GM12878 (cell line): ENCODE data around the gene TBRG4. TPM values are rescaled to one million over a fixed set of nuclear protein-coding genes. Genes with fewer than 3 reads are reported as not detected.

Experiments
- ATAC-seq: fragments of 200-7000 bp; cut with Tn5 transposase; 3 replicates; pipeline ENCODE4 v1.9.1; 2020; ENCODE audit warnings: mild to moderate bottlenecking, moderate library complexity
- BruUV-seq: library from RNA; stranded (reverse); fragments of 400-500 nt; replicated peaks from 2 replicates; lab custom pipeline; 2021; lab: Mats Ljungman, UMichigan
- CTCF ChIA-PET: fragments of 300-600 bp; sonication (Branson Sonifier 250); formaldehyde crosslinking; extraction: SDS; loops from one replicate; lab custom pipeline; 2021; ENCODE audit warnings: inconsistent platforms; lab: Yijun Ruan, JAX
- POLR2A ChIA-PET: fragments of 350-600 bp; formaldehyde crosslinking; extraction: SDS; loops from one replicate; lab custom pipeline; 2021; ENCODE audit warnings: inconsistent platforms; lab: Charles Lee
- RAD21 ChIA-PET: fragments of 300-600 bp; sonication (Branson Sonifier 250); formaldehyde crosslinking; loops from one replicate; lab custom pipeline; 2023; ENCODE audit warnings: antibody characterized with exemption; ENCODE audit not compliant: unreplicated experiment; lab: Charles Lee
- SMC1A ChIA-PET: fragments of 300-600 bp; sonication (Branson Sonifier 250); formaldehyde crosslinking; loops from one replicate; lab custom pipeline; 2023; ENCODE audit not compliant: unreplicated experiment, uncharacterized antibody; lab: Charles Lee
- DNase-seq: peaks from one replicate; pipeline ENCODE4 v3.0.0-alpha.2; 2011; ENCODE audit warnings: low read depth, low spot score
- FAIRE-seq: peaks from 3 replicates; lab custom pipeline; 2011; peaks lifted over from hg19 to GRCh38; lab: Jason Lieb, UNC
- H2AFZ ChIP-seq: 2 replicates; pipeline ENCODE4 v1.6.0; 2011; ENCODE audit warnings: low read depth, low read length, control low read depth; ENCODE audit not compliant: control insufficient read depth
- H3K27ac ChIP-seq: 2 replicates; pipeline ENCODE4 v1.5.1; 2011; ENCODE audit warnings: control low read depth; ENCODE audit not compliant: control insufficient read depth, insufficient read depth
- H3K27me3 ChIP-seq, 2 experiments: replicated peaks in 1 of 2; 2 replicates each; pipeline versions ENCODE4 v1.6.0 to v1.6.1; 2011; ENCODE audit warnings: low read length in 1 of 2; ENCODE audit not compliant: control insufficient read depth in 2 of 2, insufficient read depth in 2 of 2
- H3K36me3 ChIP-seq, 2 experiments: 2 replicates each; pipeline ENCODE4 v1.5.1; 2011; ENCODE audit warnings: low read length in 1 of 2; ENCODE audit not compliant: control insufficient read depth in 2 of 2, insufficient read depth in 2 of 2
- H3K4me1 ChIP-seq: 2 replicates; pipeline ENCODE4 v1.6.1; 2011; ENCODE audit warnings: mild to moderate bottlenecking, low read length, moderate library complexity, mixed read lengths; ENCODE audit not compliant: control insufficient read depth, insufficient read depth
- H3K4me2 ChIP-seq: 2 replicates; pipeline ENCODE4 v1.6.0; 2011; ENCODE audit warnings: control low read depth; ENCODE audit not compliant: control insufficient read depth, insufficient read depth
- H3K4me3 ChIP-seq: fragments of 200-600 bp; sonication (generic); 2 replicates; pipeline ENCODE4 v1.5.1; 2016
- H3K79me2 ChIP-seq: 2 replicates; pipeline ENCODE4 v1.6.0; 2011; ENCODE audit warnings: low read length; ENCODE audit not compliant: control insufficient read depth, insufficient read depth
- H3K9ac ChIP-seq: 2 replicates; pipeline ENCODE4 v1.8.0; 2011; ENCODE audit warnings: low read length, control low read depth, mixed read lengths; ENCODE audit not compliant: control insufficient read depth, insufficient read depth
- H3K9me3 ChIP-seq: replicated peaks from 3 replicates; pipeline ENCODE4 v1.5.1; 2011; ENCODE audit warnings: mild to moderate bottlenecking, low read length; ENCODE audit not compliant: control insufficient read depth, insufficient read depth
- H4K20me1 ChIP-seq: 2 replicates; pipeline ENCODE4 v1.6.0; 2011; ENCODE audit not compliant: control insufficient read depth, insufficient read depth
- CBFB ChIP-seq: IDR thresholded peaks from 2 replicates; pipeline ENCODE4 v1.6.1; 2016; ENCODE audit warnings: antibody characterized with exemption, low read depth
- NBN ChIP-seq: fragments of 450-650 bp; IDR thresholded peaks from 2 replicates; pipeline ENCODE4 v1.6.1; 2016
- PAX5 ChIP-seq: IDR thresholded peaks from 2 replicates; pipeline ENCODE4 v1.6.1; 2011; ENCODE audit warnings: low read depth, low read length, borderline replicate concordance
- PML ChIP-seq: IDR thresholded peaks from 2 replicates; pipeline ENCODE4 v1.6.1; 2012; ENCODE audit warnings: low read length, inconsistent platforms
- YBX1 ChIP-seq: fragments of 450-650 bp; IDR thresholded peaks from 2 replicates; pipeline ENCODE4 v1.6.1; 2016; ENCODE audit warnings: antibody characterized with exemption
- WGBS: methylation state at CpG from one replicate; pipeline ENCODE4 v1.1.6; 2016; ENCODE audit warnings: low lambda C conversion rate; ENCODE audit not compliant: insufficient replicate concordance, insufficient coverage; ENCODE audit errors: missing lambda C conversion rate; 5-methylcytosine and 5-hydroxymethylcytosine counted together
- in situ Hi-C: fragments of 300-500 bp; cut with MboI; formaldehyde crosslinking; loops from 9 replicates; pipeline ENCODE4 v1.14.3; 2018; ENCODE audit warnings: mixed read lengths
- intact Hi-C: fragments of 100-400 bp; cut with micrococcal nuclease; formaldehyde crosslinking; loops from one replicate; pipeline ENCODE4 v1.14.2; 2022; ENCODE audit not compliant: unreplicated experiment
- polyA plus RNA-seq, 11 experiments: library from polyadenylated mRNA; depleted of rRNA in 4 of 11; unstranded in 6 of 11; stranded (reverse) in 5 of 11; fragments of >200 nt; fragmentation: Nextera tagmentation in 4 of 11; fragmentation: Illumina TruSeq in 1 of 11; extraction: Ambion mirVana in 4 of 11; extraction: Trizol in 1 of 11; gene quantifications; 1 replicate in 1 of 11; 2 replicates in 10 of 11; pipeline versions ENCODE4 v1.2.1 to v1.2.3, GENCODE V29; 2011 to 2016; ENCODE audit warnings: inconsistent platforms in 2 of 11, missing spikeins in 2 of 11, low read depth in 1 of 11
- total RNA-seq, 4 experiments: library from RNA; depleted of rRNA in 3 of 4; stranded (reverse); fragments of >200 nt in 3 of 4; fragmentation: Illumina TruSeq in 1 of 4; extraction: Trizol in 1 of 4; gene quantifications; 2 replicates each; pipeline versions ENCODE4 v1.2.1 to v1.2.3, GENCODE V29; 2013 to 2021
- TF ChIP-seq, protein P1 (sequence below): IDR thresholded peaks from 2 replicates; pipeline ENCODE4 v1.6.1; 2012; ENCODE audit warnings: low read length, inconsistent platforms
- TF ChIP-seq, protein P2 (sequence below): IDR thresholded peaks from 2 replicates; pipeline ENCODE4 v1.6.1; 2011; ENCODE audit warnings: low read depth, low read length, improper control_type of control experiment, borderline replicate concordance
- TF ChIP-seq, protein P3 (sequence below): fragments of 450-650 bp; formaldehyde crosslinking; IDR thresholded peaks from 2 replicates; pipeline ENCODE4 v1.4.0; 2020; ENCODE audit warnings: mild to moderate bottlenecking, moderate library complexity
- TF ChIP-seq, protein P4 (sequence below): fragments of 450-650 bp; IDR thresholded peaks from 2 replicates; pipeline ENCODE4 v1.6.1; 2014; ENCODE audit warnings: mild to moderate bottlenecking

The TBRG4 gene
- total and polyA plus RNA-seq, 10 of the 15 experiments (the other 5 are each of a cell fraction or from before 2014, with no cell fraction given), result 8.4 to 130 (median 118) TPM

DNA sequence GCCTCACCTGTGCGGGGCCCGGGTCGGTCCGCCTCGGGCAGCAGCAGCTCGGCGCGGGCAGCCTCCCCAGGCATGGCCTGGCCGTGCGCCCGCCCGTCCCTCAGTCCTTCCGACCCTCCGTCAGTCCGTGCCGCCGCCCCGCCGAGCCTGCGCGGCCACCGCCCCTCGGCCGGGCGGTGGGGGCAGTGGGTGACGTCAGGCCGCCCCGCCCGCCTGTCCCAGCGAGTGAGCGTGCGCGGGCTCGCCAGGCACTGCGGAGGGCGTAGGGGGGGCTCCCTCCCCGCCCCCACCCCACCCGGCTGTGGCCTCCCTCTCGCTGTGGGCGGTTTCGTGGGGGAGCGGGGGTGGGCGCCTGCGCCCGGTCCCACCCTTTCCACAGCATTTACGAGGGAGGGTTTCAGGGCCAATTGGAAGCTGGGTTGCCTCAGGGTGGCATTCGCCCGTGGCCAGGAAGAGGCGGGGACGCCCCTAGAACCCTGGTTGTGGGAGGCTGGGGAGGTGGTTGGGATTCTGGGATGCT lies 22.6 kb downstream of the TBRG4 start, which contains the start of gene NACAD:
Gene NACAD (minus strand): TSS at position 149 of the 520 bp plus-strand sequence. CDS start 75 bp downstream, at position 74.
- no TSS peak for BruUV-seq
- POLR2A ChIA-PET, result no interaction called here
- Histone ChIP-seq H2AFZ (no peak within 1 kb of the TSS), H3K79me2 (no peaks in the 10 kb centered on the region), H3K27me3 (peaks cover 2% of the 10 kb centered on the region in 2 experiments; a peak in 3 of 4 replicates), H3K27ac (no peak within 1 kb of the TSS), H3K9ac (no peak within 1 kb of the TSS), H3K4me3 (no peak within 1 kb of the TSS; the same call in 1 of the 2 replicates), H4K20me1 (no peaks in the 10 kb centered on the region), H3K36me3 (no peaks in the 10 kb centered on the region), H3K4me2 (peak within 1 kb of the TSS; percentile 30; the same call in 1 of the 2 replicates), H3K4me1 (no peaks in the 10 kb centered on the region), H3K9me3 (no peaks in the 10 kb centered on the region)
- FAIRE-seq, result no peak
- peak; percentile 58 for ATAC-seq
- RAD21 ChIA-PET, result no interaction called here
- no peak for DNase-seq
- SMC1A ChIA-PET, result no interaction called here
- in situ Hi-C loops, result no loop called here
- CTCF ChIA-PET, result interaction anchor here (1.0 kb wide), 1 partner anchor 116 kb away, joined by 3 read pairs; no protein-coding TSS in a partner anchor
- TF ChIP-seq, protein P1, sequence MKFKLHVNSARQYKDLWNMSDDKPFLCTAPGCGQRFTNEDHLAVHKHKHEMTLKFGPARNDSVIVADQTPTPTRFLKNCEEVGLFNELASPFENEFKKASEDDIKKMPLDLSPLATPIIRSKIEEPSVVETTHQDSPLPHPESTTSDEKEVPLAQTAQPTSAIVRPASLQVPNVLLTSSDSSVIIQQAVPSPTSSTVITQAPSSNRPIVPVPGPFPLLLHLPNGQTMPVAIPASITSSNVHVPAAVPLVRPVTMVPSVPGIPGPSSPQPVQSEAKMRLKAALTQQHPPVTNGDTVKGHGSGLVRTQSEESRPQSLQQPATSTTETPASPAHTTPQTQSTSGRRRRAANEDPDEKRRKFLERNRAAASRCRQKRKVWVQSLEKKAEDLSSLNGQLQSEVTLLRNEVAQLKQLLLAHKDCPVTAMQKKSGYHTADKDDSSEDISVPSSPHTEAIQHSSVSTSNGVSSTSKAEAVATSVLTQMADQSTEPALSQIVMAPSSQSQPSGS, result no peak
- TF ChIP-seq CBFB, result no peak
- no peak for TF ChIP-seq PML
- 17% methylated on average over 21 of the region's 50 CpGs for WGBS
- intact Hi-C loops, result no loop called here

DNA sequence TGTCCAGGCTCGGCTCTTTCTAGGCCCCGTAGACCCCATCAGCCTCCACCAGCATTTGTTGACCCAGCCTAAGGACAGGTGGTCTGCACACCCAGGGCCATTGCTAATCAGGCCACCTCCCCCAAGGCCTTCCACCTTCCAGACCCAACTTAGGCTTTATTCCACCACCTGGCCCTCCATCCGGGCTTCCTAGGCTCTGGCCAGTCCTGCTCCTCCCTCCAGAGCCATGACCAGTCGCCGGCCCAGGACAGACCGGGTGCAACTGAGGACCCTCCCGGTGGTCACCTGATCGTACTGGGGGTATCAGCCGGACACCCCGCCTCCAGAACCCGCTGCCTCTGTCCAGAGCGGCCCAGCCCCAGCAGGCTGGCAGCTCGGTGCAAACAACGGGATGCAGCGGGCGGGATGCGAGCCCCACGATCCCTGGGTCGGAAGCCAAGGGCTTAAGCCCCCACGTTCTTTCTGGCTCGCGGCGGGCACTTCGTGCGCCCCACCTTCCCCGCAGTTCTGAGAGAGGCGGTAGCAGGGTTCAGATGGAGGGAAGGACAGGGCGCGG lies 23.3 kb downstream of the TBRG4 start:
- ChIA-PET SMC1A (no interaction called here), RAD21 (no interaction called here)

More for the DNA sequence above, 23.3 kb downstream of the TBRG4 start:
- no peak for FAIRE-seq
- intact Hi-C loops, result no loop called here
- no TSS peak for BruUV-seq
- in situ Hi-C loops, result no loop called here
- Histone ChIP-seq H3K9ac (no peak overlapping the region), H3K4me3 (no peak overlapping the region), H3K36me3 (no peaks in the 10 kb centered on the region), H4K20me1 (no peaks in the 10 kb centered on the region), H3K4me1 (no peaks in the 10 kb centered on the region), H3K9me3 (no peaks in the 10 kb centered on the region), H3K4me2 (no peak overlapping the region), H2AFZ (no peak overlapping the region), H3K27ac (no peak overlapping the region), H3K79me2 (no peaks in the 10 kb centered on the region), H3K27me3 (peaks cover 2% of the 10 kb centered on the region in 2 experiments; a peak in 3 of 4 replicates)
- CTCF ChIA-PET, result no interaction called here
- no peak for DNase-seq
- no peak for ATAC-seq
- TF ChIP-seq NBN, result no peak
- TF ChIP-seq, protein P2, sequence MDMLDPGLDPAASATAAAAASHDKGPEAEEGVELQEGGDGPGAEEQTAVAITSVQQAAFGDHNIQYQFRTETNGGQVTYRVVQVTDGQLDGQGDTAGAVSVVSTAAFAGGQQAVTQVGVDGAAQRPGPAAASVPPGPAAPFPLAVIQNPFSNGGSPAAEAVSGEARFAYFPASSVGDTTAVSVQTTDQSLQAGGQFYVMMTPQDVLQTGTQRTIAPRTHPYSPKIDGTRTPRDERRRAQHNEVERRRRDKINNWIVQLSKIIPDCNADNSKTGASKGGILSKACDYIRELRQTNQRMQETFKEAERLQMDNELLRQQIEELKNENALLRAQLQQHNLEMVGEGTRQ, result no peak
- TF ChIP-seq, protein P3, sequence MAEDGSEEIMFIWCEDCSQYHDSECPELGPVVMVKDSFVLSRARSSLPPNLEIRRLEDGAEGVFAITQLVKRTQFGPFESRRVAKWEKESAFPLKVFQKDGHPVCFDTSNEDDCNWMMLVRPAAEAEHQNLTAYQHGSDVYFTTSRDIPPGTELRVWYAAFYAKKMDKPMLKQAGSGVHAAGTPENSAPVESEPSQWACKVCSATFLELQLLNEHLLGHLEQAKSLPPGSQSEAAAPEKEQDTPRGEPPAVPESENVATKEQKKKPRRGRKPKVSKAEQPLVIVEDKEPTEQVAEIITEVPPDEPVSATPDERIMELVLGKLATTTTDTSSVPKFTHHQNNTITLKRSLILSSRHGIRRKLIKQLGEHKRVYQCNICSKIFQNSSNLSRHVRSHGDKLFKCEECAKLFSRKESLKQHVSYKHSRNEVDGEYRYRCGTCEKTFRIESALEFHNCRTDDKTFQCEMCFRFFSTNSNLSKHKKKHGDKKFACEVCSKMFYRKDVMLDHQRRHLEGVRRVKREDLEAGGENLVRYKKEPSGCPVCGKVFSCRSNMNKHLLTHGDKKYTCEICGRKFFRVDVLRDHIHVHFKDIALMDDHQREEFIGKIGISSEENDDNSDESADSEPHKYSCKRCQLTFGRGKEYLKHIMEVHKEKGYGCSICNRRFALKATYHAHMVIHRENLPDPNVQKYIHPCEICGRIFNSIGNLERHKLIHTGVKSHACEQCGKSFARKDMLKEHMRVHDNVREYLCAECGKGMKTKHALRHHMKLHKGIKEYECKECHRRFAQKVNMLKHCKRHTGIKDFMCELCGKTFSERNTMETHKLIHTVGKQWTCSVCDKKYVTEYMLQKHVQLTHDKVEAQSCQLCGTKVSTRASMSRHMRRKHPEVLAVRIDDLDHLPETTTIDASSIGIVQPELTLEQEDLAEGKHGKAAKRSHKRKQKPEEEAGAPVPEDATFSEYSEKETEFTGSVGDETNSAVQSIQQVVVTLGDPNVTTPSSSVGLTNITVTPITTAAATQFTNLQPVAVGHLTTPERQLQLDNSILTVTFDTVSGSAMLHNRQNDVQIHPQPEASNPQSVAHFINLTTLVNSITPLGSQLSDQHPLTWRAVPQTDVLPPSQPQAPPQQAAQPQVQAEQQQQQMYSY (CRISPR knock-in tag), result no peak
- TF ChIP-seq PAX5, result no peak
- no peak for TF ChIP-seq YBX1
- TF ChIP-seq, protein P4, sequence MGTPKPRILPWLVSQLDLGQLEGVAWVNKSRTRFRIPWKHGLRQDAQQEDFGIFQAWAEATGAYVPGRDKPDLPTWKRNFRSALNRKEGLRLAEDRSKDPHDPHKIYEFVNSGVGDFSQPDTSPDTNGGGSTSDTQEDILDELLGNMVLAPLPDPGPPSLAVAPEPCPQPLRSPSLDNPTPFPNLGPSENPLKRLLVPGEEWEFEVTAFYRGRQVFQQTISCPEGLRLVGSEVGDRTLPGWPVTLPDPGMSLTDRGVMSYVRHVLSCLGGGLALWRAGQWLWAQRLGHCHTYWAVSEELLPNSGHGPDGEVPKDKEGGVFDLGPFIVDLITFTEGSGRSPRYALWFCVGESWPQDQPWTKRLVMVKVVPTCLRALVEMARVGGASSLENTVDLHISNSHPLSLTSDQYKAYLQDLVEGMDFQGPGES, result no peak
- POLR2A ChIA-PET, result no interaction called here
- WGBS, result 74% methylated on average over 25 of the region's 29 CpGs
